Measurements from ENCODE around the gene DNAJC5G. TPM values are rescaled to one million over a fixed set of nuclear protein-coding genes. Genes with fewer than 3 reads are reported as not detected.
A peak's percentile ranks its signal among the peaks of the same experiment; 100 is the strongest.

DNAJC5G gene
- total RNA-seq, 1 experiment from 2014 or later = 0.37 TPM

DNA sequence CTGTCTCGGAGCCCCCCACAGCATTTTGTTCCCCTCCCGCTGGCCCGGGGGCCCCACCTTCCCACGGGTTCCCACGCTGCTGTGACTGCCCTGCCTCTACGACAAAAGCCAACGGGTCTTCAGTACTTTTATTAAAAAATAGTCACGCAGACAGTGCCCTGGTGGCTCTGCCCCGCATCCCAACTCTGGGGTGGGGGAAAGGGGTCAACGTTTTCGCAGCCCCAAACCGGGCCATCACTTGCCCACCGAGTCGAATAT, 32.0 kb downstream of the DNAJC5G start:
- WGBS (ENCODE audit: extremely low coverage, insufficient read length, low lambda C conversion rate) = no CpG with 5 or more reads among the region's 14 CpGs
- no peak overlapping the region for H2AFZ ChIP-seq (ENCODE audit: low read length)

More for the DNA sequence above, 32.0 kb downstream of the DNAJC5G start:
- H3K27ac Mint-ChIP-seq = no peak overlapping the region
- H3K14ac ChIP-seq (ENCODE audit: insufficient read depth, low read length) = no peak overlapping the region
- no peak overlapping the region for H2BK5ac ChIP-seq (ENCODE audit: insufficient read length, low read length)
- H3K4ac ChIP-seq (ENCODE audit: low read depth, low read length) = no peak overlapping the region
- no peak overlapping the region for H2AK5ac ChIP-seq (ENCODE audit: insufficient read length, low read length)
- no peak overlapping the region for H2BK20ac ChIP-seq (ENCODE audit: low read depth, low read length, poor library complexity, severe bottlenecking)
- no peak overlapping the region for H4K5ac ChIP-seq (ENCODE audit: insufficient read length, low read depth, low read length)
- H3K36me3 Mint-ChIP-seq (ENCODE audit: insufficient read depth in 1 of 3, low read depth in 3 of 3) = peaks cover 9 to 12% (median 10%) of the 10 kb centered on the region in 3 experiments; a peak in 6 of 7 replicates
- TF ChIP-seq, protein P1, sequence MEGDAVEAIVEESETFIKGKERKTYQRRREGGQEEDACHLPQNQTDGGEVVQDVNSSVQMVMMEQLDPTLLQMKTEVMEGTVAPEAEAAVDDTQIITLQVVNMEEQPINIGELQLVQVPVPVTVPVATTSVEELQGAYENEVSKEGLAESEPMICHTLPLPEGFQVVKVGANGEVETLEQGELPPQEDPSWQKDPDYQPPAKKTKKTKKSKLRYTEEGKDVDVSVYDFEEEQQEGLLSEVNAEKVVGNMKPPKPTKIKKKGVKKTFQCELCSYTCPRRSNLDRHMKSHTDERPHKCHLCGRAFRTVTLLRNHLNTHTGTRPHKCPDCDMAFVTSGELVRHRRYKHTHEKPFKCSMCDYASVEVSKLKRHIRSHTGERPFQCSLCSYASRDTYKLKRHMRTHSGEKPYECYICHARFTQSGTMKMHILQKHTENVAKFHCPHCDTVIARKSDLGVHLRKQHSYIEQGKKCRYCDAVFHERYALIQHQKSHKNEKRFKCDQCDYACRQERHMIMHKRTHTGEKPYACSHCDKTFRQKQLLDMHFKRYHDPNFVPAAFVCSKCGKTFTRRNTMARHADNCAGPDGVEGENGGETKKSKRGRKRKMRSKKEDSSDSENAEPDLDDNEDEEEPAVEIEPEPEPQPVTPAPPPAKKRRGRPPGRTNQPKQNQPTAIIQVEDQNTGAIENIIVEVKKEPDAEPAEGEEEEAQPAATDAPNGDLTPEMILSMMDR (conservative IDR thresholded peaks at IDR 0.05) = no peak
- H3K4me3 Mint-ChIP-seq = peak overlapping the region in 1 of 2 experiments; percentile 54; a peak in 3 of 5 replicates
- H4K8ac ChIP-seq (replicated peaks; ENCODE audit: insufficient read length, low read depth, low read length) = no peak overlapping the region
- no peaks in the 10 kb centered on the region for H3K79me1 ChIP-seq (ENCODE audit: insufficient read depth, low read depth, low read length, poor library complexity, severe bottlenecking)
- no peak overlapping the region for H3K27ac ChIP-seq (ENCODE audit: insufficient read length, low read depth, low read length)
- no peaks in the 10 kb centered on the region for H3K9me3 Mint-ChIP-seq
- no peak overlapping the region for H2BK12ac ChIP-seq (ENCODE audit: insufficient read length, low read depth, low read length)
- DNase-seq = no peak
- H3K18ac ChIP-seq (ENCODE audit: insufficient read length, low read depth, low read length) = no peak overlapping the region
- no peaks in the 10 kb centered on the region for H3K9me3 ChIP-seq (ENCODE audit: control insufficient read depth, low read depth, low read length)
- peaks cover 21% of the 10 kb centered on the region for H3K27me3 ChIP-seq (ENCODE audit: insufficient read depth, low read length)
- no peak overlapping the region for H3T11ph ChIP-seq (ENCODE audit: low read length)
- H2BK120ac ChIP-seq (ENCODE audit: low read depth, low read length, poor library complexity, severe bottlenecking) = no peak overlapping the region
- H4K91ac ChIP-seq (ENCODE audit: insufficient read length, low read depth, low read length) = no peak overlapping the region
- H3K23ac ChIP-seq (ENCODE audit: insufficient read length, low read depth, low read length) = no peak overlapping the region
- H3K79me2 ChIP-seq (ENCODE audit: insufficient read depth, low read length) = no peaks in the 10 kb centered on the region
- H3K9ac ChIP-seq (ENCODE audit: extremely low read depth, insufficient read length, low read length) = no peak overlapping the region
- no peak overlapping the region for H2BK15ac ChIP-seq (ENCODE audit: low read depth, low read length)
- H4K20me1 ChIP-seq (ENCODE audit: control insufficient read depth, insufficient read depth, insufficient read length) = no peaks in the 10 kb centered on the region
- peaks cover 9% of the 10 kb centered on the region for H3K23me2 ChIP-seq (ENCODE audit: insufficient read length, low read depth, low read length, poor library complexity, severe bottlenecking)
- no peaks in the 10 kb centered on the region for H3K4me1 ChIP-seq (ENCODE audit: insufficient read depth, low read length)
- peaks cover 52% of the 10 kb centered on the region for H3K27me3 Mint-ChIP-seq (ENCODE audit: low read depth)
- H3K4me2 ChIP-seq (ENCODE audit: insufficient read depth, insufficient read length, low read length) = peak overlapping the region; percentile 34
- no peak overlapping the region for H3K56ac ChIP-seq (ENCODE audit: insufficient read length, low read depth, low read length)
- peaks cover 3 to 9% of the 10 kb centered on the region in 2 experiments for H3K4me1 Mint-ChIP-seq
